Endometrial microvascular endothelial cells (primary cell): ENCODE data around the gene PRPF8. TPM values are rescaled to one million over a fixed set of nuclear protein-coding genes. Genes with fewer than 3 reads are reported as not detected.
"Not testable (repeated sequence)": the region's sequence is repeated elsewhere in the genome, so short reads cannot be mapped to it uniquely, and the experiment has no call there.

Experiments used
- in situ Hi-C: cut with HindIII; loops from 2 replicates; pipeline ENCODE4 v1.10.0; 2017; ENCODE audit warnings: low sequenced_read_pairs, low pct_unique_long_range_greater_than_20kb; ENCODE audit errors: inconsistent ontology term
- total RNA-seq: library from RNA; depleted of rRNA; stranded (reverse); fragments of >200 nt; gene quantifications from one replicate; pipeline ENCODE4 v1.2.3, GENCODE V29; 2015; ENCODE audit errors: inconsistent ontology term

Gene PRPF8
- total RNA-seq, 1 donor from 2014 or later, result 183 TPM

GRCh38 chr17:1718362-1719165, 33.9 kb upstream of the PRPF8 start:
- in situ Hi-C loops, result no loop called here

GRCh38 chr17:1716912-1717695, 32.4 kb upstream of the PRPF8 start:
- in situ Hi-C loops, result no loop called here

- in situ Hi-C loops, result no loop called here
Observed at GRCh38 chr17:1716076-1716911, 31.6 kb upstream of the PRPF8 start.

GRCh38 chr17:1715803-1716075, 31.1 kb upstream of the PRPF8 start:
- in situ Hi-C loops, result no loop called here

GRCh38 chr17:1714980-1715802, 30.5 kb upstream of the PRPF8 start:
- in situ Hi-C loops, result no loop called here

GRCh38 chr17:1714427-1714979, 29.8 kb upstream of the PRPF8 start:
- in situ Hi-C loops, result no loop called here

- in situ Hi-C loops, result no loop called here
Observed at GRCh38 chr17:1713878-1714426, 29.3 kb upstream of the PRPF8 start.

GRCh38 chr17:1713160-1713877, 28.7 kb upstream of the PRPF8 start:
- in situ Hi-C loops, result no loop called here

GRCh38 chr17:1712271-1712670, 27.6 kb upstream of the PRPF8 start:
- in situ Hi-C loops, result no loop called here

GRCh38 chr17:1711804-1712203, 27.1 kb upstream of the PRPF8 start:
- in situ Hi-C loops, result no loop called here

- in situ Hi-C loops, result no loop called here
Observed at GRCh38 chr17:1710807-1711553, 26.3 kb upstream of the PRPF8 start.

- in situ Hi-C loops, result no loop called here
Observed at GRCh38 chr17:1709971-1710806, 25.5 kb upstream of the PRPF8 start, which contains the start of gene TLCD2. Gene TLCD2, minus strand, starts transcription at chr17:1710377. Its CDS starts 135 bp downstream, at chr17:1710242.

GRCh38 chr17:1709403-1709951, 24.8 kb upstream of the PRPF8 start:
- in situ Hi-C loops, result no loop called here

- in situ Hi-C loops, result not testable (repeated sequence)
Observed at GRCh38 chr17:1708791-1709346, 24.2 kb upstream of the PRPF8 start.

- in situ Hi-C loops, result no loop called here
Observed at GRCh38 chr17:1707107-1707506, 22.4 kb upstream of the PRPF8 start.
